Endothelial cell of umbilical vein (primary cell): ENCODE measurements around the gene ADCY2. TPM values are rescaled to one million over a fixed set of nuclear protein-coding genes. Genes with fewer than 3 reads are reported as not detected.

ENCODE experiments used
- BruUV-seq: library from RNA; stranded (reverse); fragments of 400-500 nt; replicated peaks from 2 replicates; lab custom pipeline; 2021; lab: Mats Ljungman, UMichigan
- CTCF ChIA-PET: fragments of 300-600, 350-600 bp; sonication (Branson Sonifier 250); formaldehyde crosslinking; loops from one replicate; lab custom pipeline; 2021; ENCODE audit warnings: antibody characterized with exemption, inconsistent platforms; lab: Charles Lee
- POLR2A ChIA-PET: fragments of 300-600, 350-600 bp; sonication (Branson Sonifier 250); formaldehyde crosslinking; loops from one replicate; lab custom pipeline; 2021; ENCODE audit warnings: antibody characterized with exemption, inconsistent platforms; lab: Charles Lee
- DNase-seq: peaks from one replicate; pipeline ENCODE4 v3.0.0-alpha.2; 2011; ENCODE audit warnings: low read depth, low spot score
- FAIRE-seq: peaks from 2 replicates; lab custom pipeline; 2011; peaks lifted over from hg19 to GRCh38; lab: Jason Lieb, UNC
- H2AFZ ChIP-seq: 2 replicates; pipeline ENCODE4 v1.6.0; 2012; ENCODE audit warnings: low read depth, low read length, control low read depth, inconsistent platforms
- H3K27ac ChIP-seq: 2 replicates; pipeline ENCODE4 v1.5.1; 2011; ENCODE audit warnings: low read depth, mild to moderate bottlenecking, control low read depth, low read length, moderate library complexity; ENCODE audit not compliant: insufficient read depth
- H3K27me3 ChIP-seq, 2 experiments: 2 replicates each; pipeline versions ENCODE4 v1.6.0 to v1.6.1; 2011; ENCODE audit warnings: low read length in 2 of 2, mixed read lengths in 1 of 2; ENCODE audit not compliant: control insufficient read depth in 2 of 2, insufficient read depth in 2 of 2
- H3K36me3 ChIP-seq, 2 experiments: 2 replicates in 1 of 2; 3 replicates in 1 of 2; pipeline ENCODE4 v1.5.1; 2011; ENCODE audit warnings: low read length in 2 of 2, mild to moderate bottlenecking in 1 of 2, moderate library complexity in 1 of 2; ENCODE audit not compliant: control insufficient read depth in 2 of 2, insufficient read depth in 2 of 2; ENCODE audit errors: extremely low read depth in 1 of 2
- H3K4me1 ChIP-seq: 3 replicates; pipeline ENCODE4 v1.5.1; 2011; ENCODE audit warnings: mild to moderate bottlenecking, low read length; ENCODE audit not compliant: control insufficient read depth, insufficient read depth; ENCODE audit errors: extremely low read depth
- H3K4me2 ChIP-seq: 2 replicates; pipeline ENCODE4 v1.6.1; 2011; ENCODE audit warnings: low read length, control low read depth, mixed read lengths; ENCODE audit not compliant: insufficient read depth
- H3K4me3 ChIP-seq, 3 experiments: fragments of 200-600 bp in 1 of 3; sonication (generic), shearing (Covaris generic) in 1 of 3; replicated peaks in 1 of 3; 2 replicates each; pipeline ENCODE4 v1.5.1; 2011 to 2016; ENCODE audit warnings: control low read depth in 3 of 3, low read length in 3 of 3, mild to moderate bottlenecking in 2 of 3, inconsistent platforms in 1 of 3, low read depth in 1 of 3, moderate library complexity in 1 of 3; ENCODE audit not compliant: insufficient read depth in 1 of 3
- H3K79me2 ChIP-seq: 2 replicates; pipeline ENCODE4 v1.6.0; 2012; ENCODE audit warnings: low read length, inconsistent platforms; ENCODE audit not compliant: control insufficient read depth, insufficient read depth
- H3K9ac ChIP-seq: replicated peaks from 2 replicates; pipeline ENCODE3; 2011; ENCODE audit warnings: low read length, control low read depth; ENCODE audit not compliant: insufficient read depth; ENCODE audit errors: extremely low read depth
- H3K9me1 ChIP-seq: replicated peaks from 3 replicates; pipeline ENCODE4 v1.6.0; 2011; ENCODE audit warnings: mild to moderate bottlenecking, low read length; ENCODE audit not compliant: control insufficient read depth, insufficient read depth; ENCODE audit errors: extremely low read depth
- H3K9me3 ChIP-seq: replicated peaks from 2 replicates; pipeline ENCODE4 v1.5.1; 2012; ENCODE audit warnings: low read length, inconsistent platforms; ENCODE audit not compliant: control insufficient read depth, insufficient read depth
- H4K20me1 ChIP-seq: replicated peaks from 2 replicates; pipeline ENCODE3; 2011; ENCODE audit warnings: mild to moderate bottlenecking, low read length; ENCODE audit not compliant: control insufficient read depth, insufficient read depth; ENCODE audit errors: extremely low read depth
- EZH2 ChIP-seq: IDR thresholded peaks from 2 replicates; pipeline ENCODE4 v1.6.1; 2012; ENCODE audit warnings: borderline replicate concordance, low read depth, mild to moderate bottlenecking, moderate library complexity, low read length, inconsistent platforms; ENCODE audit not compliant: severe bottlenecking
- FOS ChIP-seq: IDR thresholded peaks from 2 replicates; pipeline ENCODE4 v1.6.1; 2011; ENCODE audit warnings: mild to moderate bottlenecking, low read length, moderate library complexity, borderline replicate concordance; ENCODE audit not compliant: insufficient read depth
- GATA2 ChIP-seq: IDR thresholded peaks from 2 replicates; pipeline ENCODE4 v1.7.0; 2011; ENCODE audit warnings: low read depth, mild to moderate bottlenecking, moderate library complexity, mixed read lengths, low read length; ENCODE audit not compliant: insufficient read length, insufficient read depth
- JUN ChIP-seq: IDR thresholded peaks from 2 replicates; pipeline ENCODE4 v1.6.1; 2011; ENCODE audit warnings: borderline replicate concordance, low read depth; ENCODE audit not compliant: insufficient read length, insufficient read depth
- MYC ChIP-seq: IDR thresholded peaks from one replicate; pipeline ENCODE4 v1.6.1; 2011; ENCODE audit warnings: mild to moderate bottlenecking, low read depth, low read length
- POLR2A ChIP-seq: IDR thresholded peaks from 2 replicates; pipeline ENCODE4 v1.6.1; 2012; ENCODE audit warnings: low read depth, mild to moderate bottlenecking, control low read depth, low read length
- POLR2AphosphoS5 ChIP-seq: IDR thresholded peaks from 2 replicates; pipeline ENCODE4 v1.6.1; 2012; ENCODE audit warnings: low read depth, mild to moderate bottlenecking, control low read depth, low read length, moderate library complexity; ENCODE audit not compliant: insufficient read depth
- dilution Hi-C: fragments of 300-500 bp; cut with MboI; formaldehyde crosslinking; loops from one replicate; pipeline ENCODE4 v1.15.0; 2019; ENCODE audit warnings: low sequenced_read_pairs; ENCODE audit not compliant: extremely low pct_ligation_motif_present
- intact Hi-C: fragments of 100-400 bp; cut with micrococcal nuclease; formaldehyde crosslinking; loops from one replicate; pipeline ENCODE4 v1.10.0; 2022
- polyA plus RNA-seq, 4 experiments: library from polyadenylated mRNA; depleted of rRNA in 3 of 4; stranded (reverse) in 3 of 4; unstranded in 1 of 4; fragments of >200 nt; gene quantifications; 2 replicates each; pipeline versions ENCODE4 v1.2.1 to v1.2.3, GENCODE V29; 2011 to 2012; ENCODE audit warnings: missing spikeins in 1 of 4
- total RNA-seq: library from RNA; stranded (reverse); gene quantifications from 2 replicates; pipeline ENCODE4 v1.2.3, GENCODE V29; 2021
- TF ChIP-seq, protein P1 (sequence below), 2 donors: IDR thresholded peaks; 1 replicate in 1 of 2; 2 replicates in 1 of 2; pipeline ENCODE4 v1.5.1; 2011; ENCODE audit warnings: low read length in 2 of 2, mild to moderate bottlenecking in 2 of 2, moderate library complexity in 2 of 2, control low read depth in 1 of 2, inconsistent platforms in 1 of 2, low read depth in 1 of 2; ENCODE audit not compliant: insufficient read depth in 1 of 2; ENCODE audit errors: extremely low read depth in 1 of 2
- TF ChIP-seq, protein P2 (sequence below): IDR thresholded peaks from 2 replicates; pipeline ENCODE4 v1.6.1; 2011; ENCODE audit not compliant: insufficient read depth, insufficient read length

Gene ADCY2
- total and polyA plus RNA-seq, 2 donors (not counting 3 experiments of a cell fraction or from before 2014, with no cell fraction given) = under 0.01 TPM; not detected in 1

DNA sequence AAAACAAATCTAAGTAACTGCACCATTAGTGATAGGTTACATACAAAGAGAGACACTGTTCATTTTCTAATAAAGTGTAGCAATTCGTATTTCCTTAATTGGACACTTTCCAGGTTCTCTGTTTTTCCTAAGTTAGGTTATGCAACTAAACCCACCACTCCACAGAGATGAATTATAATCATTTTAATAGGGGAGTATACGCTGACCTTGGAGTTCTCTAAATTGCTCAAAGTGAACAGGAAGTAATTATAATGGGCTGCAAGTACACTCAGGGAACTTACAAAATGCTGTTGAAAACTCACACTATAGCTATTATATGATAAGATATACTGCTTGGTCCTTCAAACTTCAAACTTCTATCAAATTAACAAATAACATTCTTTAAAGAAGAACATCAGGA lies 18.2 kb upstream of the ADCY2 start:
- no peaks in the 10 kb centered on the region for H3K9me1 ChIP-seq
- CTCF ChIA-PET = no interaction called here

More for the DNA sequence above, 18.2 kb upstream of the ADCY2 start:
- BruUV-seq = no TSS peak
- intact Hi-C loops = no loop called here
- dilution Hi-C loops = no loop called here
- DNase-seq (no peak), FAIRE-seq (no peak)
- no peaks in the 10 kb centered on the region for H3K9me3 ChIP-seq
- H2AFZ ChIP-seq = no peak overlapping the region
- no peak overlapping the region for H3K4me2 ChIP-seq
- H4K20me1 ChIP-seq = no peaks in the 10 kb centered on the region
- H3K27me3 ChIP-seq = no peaks in the 10 kb centered on the region
- no peaks in the 10 kb centered on the region for H3K36me3 ChIP-seq
- TF ChIP-seq JUN (no peak), FOS (no peak), MYC (no peak), POLR2AphosphoS5 (no peak), EZH2 (no peak), POLR2A (no peak), GATA2 (no peak)
- TF ChIP-seq, protein P1, sequence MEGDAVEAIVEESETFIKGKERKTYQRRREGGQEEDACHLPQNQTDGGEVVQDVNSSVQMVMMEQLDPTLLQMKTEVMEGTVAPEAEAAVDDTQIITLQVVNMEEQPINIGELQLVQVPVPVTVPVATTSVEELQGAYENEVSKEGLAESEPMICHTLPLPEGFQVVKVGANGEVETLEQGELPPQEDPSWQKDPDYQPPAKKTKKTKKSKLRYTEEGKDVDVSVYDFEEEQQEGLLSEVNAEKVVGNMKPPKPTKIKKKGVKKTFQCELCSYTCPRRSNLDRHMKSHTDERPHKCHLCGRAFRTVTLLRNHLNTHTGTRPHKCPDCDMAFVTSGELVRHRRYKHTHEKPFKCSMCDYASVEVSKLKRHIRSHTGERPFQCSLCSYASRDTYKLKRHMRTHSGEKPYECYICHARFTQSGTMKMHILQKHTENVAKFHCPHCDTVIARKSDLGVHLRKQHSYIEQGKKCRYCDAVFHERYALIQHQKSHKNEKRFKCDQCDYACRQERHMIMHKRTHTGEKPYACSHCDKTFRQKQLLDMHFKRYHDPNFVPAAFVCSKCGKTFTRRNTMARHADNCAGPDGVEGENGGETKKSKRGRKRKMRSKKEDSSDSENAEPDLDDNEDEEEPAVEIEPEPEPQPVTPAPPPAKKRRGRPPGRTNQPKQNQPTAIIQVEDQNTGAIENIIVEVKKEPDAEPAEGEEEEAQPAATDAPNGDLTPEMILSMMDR (IDR thresholded peaks at IDR 0.05; ENCODE audit: extremely low read depth in 1 of 2, insufficient read depth in 1 of 2, low read depth in 1 of 2, low read length in 2 of 2) = no peak
- TF ChIP-seq, protein P2, sequence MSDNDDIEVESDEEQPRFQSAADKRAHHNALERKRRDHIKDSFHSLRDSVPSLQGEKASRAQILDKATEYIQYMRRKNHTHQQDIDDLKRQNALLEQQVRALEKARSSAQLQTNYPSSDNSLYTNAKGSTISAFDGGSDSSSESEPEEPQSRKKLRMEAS = no peak
- POLR2A ChIA-PET = no interaction called here
- no peak overlapping the region for H3K27ac ChIP-seq
- H3K9ac ChIP-seq = no peak overlapping the region
- no peaks in the 10 kb centered on the region for H3K79me2 ChIP-seq
- H3K4me3 ChIP-seq = no peak overlapping the region
- no peaks in the 10 kb centered on the region for H3K4me1 ChIP-seq
